Bronchial epithelial cell (primary cell): ENCODE measurements around the gene PAPPA2. TPM values are rescaled to one million over a fixed set of nuclear protein-coding genes. Genes with fewer than 3 reads are reported as not detected.
"Not testable (repeated sequence)": the region's sequence is repeated elsewhere in the genome, so short reads cannot be mapped to it uniquely, and the experiment has no call there.

Source experiments
- DNase-seq: peaks from one replicate; pipeline ENCODE4 v3.0.0-alpha.2; 2010; ENCODE audit warnings: low read depth
- FAIRE-seq: peaks from 2 replicates; lab custom pipeline; 2011; peaks lifted over from hg19 to GRCh38; lab: Jason Lieb, UNC
- H3K27me3 ChIP-seq: 2 replicates; pipeline ENCODE4 v1.5.1; 2011; ENCODE audit warnings: low read length; ENCODE audit not compliant: control insufficient read depth, insufficient read depth
- H3K36me3 ChIP-seq: 2 replicates; pipeline ENCODE4 v1.5.1; 2011; ENCODE audit warnings: low read length; ENCODE audit not compliant: control insufficient read depth, insufficient read depth
- H3K4me3 ChIP-seq: 2 replicates; pipeline ENCODE4 v1.5.1; 2011; ENCODE audit warnings: mild to moderate bottlenecking, low read depth, low read length, control low read depth
- CTCF ChIP-seq: IDR thresholded peaks from 2 replicates; pipeline ENCODE4 v1.5.1; 2011; ENCODE audit warnings: mild to moderate bottlenecking, moderate library complexity, low read length, control low read depth, inconsistent platforms; ENCODE audit not compliant: insufficient read depth, severe bottlenecking
- total RNA-seq: library from RNA; depleted of rRNA; stranded (reverse); fragments of >200 nt; gene quantifications from 2 replicates; pipeline ENCODE4 v1.2.1, GENCODE V29; 2014

The PAPPA2 gene
- total RNA-seq, 1 donor from 2014 or later: 8.7 TPM

- Histone ChIP-seq H3K27me3 (no peaks in the 10 kb centered on the region), H3K36me3 (no peaks in the 10 kb centered on the region), H3K4me3 (no peak overlapping the region)
- no peak for DNase-seq
- no peak for FAIRE-seq
- no peak for TF ChIP-seq CTCF
Observed at GRCh38 chr1:176752505-176752904, 289.5 kb downstream of the PAPPA2 start.

- TF ChIP-seq CTCF: no peak
- FAIRE-seq: no peak
- H3K27me3 ChIP-seq: no peaks in the 10 kb centered on the region
- no peak for DNase-seq
- H3K4me3 ChIP-seq: no peak overlapping the region
- H3K36me3 ChIP-seq: no peaks in the 10 kb centered on the region
Observed at GRCh38 chr1:176754676-176755075, 291.7 kb downstream of the PAPPA2 start.

GRCh38 chr1:176756817-176757216, 293.8 kb downstream of the PAPPA2 start:
- H3K4me3 ChIP-seq, H3K36me3 ChIP-seq, DNase-seq, FAIRE-seq, H3K27me3 ChIP-seq: not testable (repeated sequence)

GRCh38 chr1:176765608-176766007, 302.6 kb downstream of the PAPPA2 start:
- Histone ChIP-seq H3K36me3 (no peaks in the 10 kb centered on the region), H3K27me3 (no peaks in the 10 kb centered on the region), H3K4me3 (no peak overlapping the region)
- FAIRE-seq: no peak
- TF ChIP-seq CTCF: no peak
- DNase-seq: no peak

- FAIRE-seq (no peak), DNase-seq (no peak)
- TF ChIP-seq CTCF: no peak
- H3K27me3 ChIP-seq: no peaks in the 10 kb centered on the region
- H3K4me3 ChIP-seq: no peak overlapping the region
- H3K36me3 ChIP-seq: no peaks in the 10 kb centered on the region
Observed at GRCh38 chr1:176766779-176767178, 303.8 kb downstream of the PAPPA2 start.

GRCh38 chr1:176767714-176768136, 304.8 kb downstream of the PAPPA2 start:
- FAIRE-seq: no peak
- Histone ChIP-seq H3K27me3 (no peaks in the 10 kb centered on the region), H3K36me3 (no peaks in the 10 kb centered on the region), H3K4me3 (no peak overlapping the region)
- no peak for TF ChIP-seq CTCF
- DNase-seq: no peak
